Measurements from ENCODE around the gene ATOH1. TPM values are rescaled to one million over a fixed set of nuclear protein-coding genes. Genes with fewer than 3 reads are reported as not detected.

The ATOH1 gene
- not detected in 2 replicates for total RNA-seq

DNA sequence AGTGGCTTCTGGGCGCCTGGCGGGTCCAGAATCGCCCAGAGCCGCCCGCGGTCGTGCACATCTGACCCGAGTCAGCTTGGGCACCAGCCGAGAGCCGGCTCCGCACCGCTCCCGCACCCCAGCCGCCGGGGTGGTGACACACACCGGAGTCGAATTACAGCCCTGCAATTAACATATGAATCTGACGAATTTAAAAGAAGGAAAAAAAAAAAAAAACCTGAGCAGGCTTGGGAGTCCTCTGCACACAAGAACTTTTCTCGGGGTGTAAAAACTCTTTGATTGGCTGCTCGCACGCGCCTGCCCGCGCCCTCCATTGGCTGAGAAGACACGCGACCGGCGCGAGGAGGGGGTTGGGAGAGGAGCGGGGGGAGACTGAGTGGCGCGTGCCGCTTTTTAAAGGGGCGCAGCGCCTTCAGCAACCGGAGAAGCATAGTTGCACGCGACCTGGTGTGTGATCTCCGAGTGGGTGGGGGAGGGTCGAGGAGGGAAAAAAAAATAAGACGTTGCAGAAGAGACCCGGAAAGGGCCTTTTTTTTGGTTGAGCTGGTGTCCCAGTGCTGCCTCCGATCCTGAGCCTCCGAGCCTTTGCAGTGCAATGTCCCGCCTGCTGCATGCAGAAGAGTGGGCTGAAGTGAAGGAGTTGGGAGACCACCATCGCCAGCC, at the start of gene ATOH1:
Gene ATOH1 (plus strand): TSS at position 422 of the 663 bp plus-strand sequence. CDS start 174 bp downstream, at position 596.
- DNase-seq (ENCODE audit: extremely low read depth, low read depth, low spot score), result no peak

- no peak for DNase-seq (ENCODE audit: extremely low read depth, low read depth, low spot score)
Measured at GRCh38 chr4:93779228-93779627, 49.3 kb upstream of the ATOH1 start.

GRCh38 chr4:93780080-93780479, 48.5 kb upstream of the ATOH1 start:
- DNase-seq (ENCODE audit: extremely low read depth, low read depth, low spot score), result no peak

DNA sequence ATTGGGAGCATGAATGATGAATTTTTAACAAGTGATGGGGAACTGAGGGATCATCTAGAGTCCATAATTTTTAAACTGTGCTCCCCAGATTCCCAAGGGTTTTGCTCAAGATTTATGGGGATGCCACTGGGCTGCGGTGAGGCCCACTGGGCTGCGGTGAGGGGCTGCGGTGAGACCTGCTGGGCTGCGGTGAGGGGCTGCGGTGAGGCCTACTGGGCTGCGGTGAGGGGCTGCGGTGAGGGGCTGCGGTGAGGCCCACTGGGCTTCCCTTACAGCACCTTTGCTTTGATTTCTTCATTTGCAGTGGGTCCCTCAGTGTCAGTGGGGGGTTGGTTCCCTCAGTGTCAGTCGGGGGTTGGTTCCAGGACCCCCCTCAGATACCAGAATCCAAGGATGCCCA, 47.4 kb upstream of the ATOH1 start:
- no peak for DNase-seq (ENCODE audit: extremely low read depth, low read depth, low spot score)

DNA sequence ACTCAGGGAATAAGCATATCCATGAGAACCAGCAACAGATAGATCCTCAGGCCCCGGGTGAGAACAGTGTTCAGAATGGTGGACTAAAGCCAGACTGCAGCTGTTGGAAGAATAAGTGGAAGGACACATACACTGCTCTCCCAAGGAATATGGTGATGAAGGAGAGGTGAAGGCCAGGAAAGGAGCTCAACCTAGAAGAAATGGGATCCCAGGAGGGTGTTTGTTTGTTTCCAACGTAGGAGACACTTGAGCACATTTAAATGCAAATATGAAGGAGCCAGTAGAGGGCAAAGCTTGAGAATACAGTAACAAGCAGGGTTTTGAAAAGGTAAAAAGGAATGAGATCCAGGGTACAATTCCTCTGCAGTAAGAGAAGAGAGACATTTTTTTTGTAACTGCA, 42.4 kb upstream of the ATOH1 start:
- no peak for DNase-seq (ENCODE audit: extremely low read depth, low read depth, low spot score)

DNA sequence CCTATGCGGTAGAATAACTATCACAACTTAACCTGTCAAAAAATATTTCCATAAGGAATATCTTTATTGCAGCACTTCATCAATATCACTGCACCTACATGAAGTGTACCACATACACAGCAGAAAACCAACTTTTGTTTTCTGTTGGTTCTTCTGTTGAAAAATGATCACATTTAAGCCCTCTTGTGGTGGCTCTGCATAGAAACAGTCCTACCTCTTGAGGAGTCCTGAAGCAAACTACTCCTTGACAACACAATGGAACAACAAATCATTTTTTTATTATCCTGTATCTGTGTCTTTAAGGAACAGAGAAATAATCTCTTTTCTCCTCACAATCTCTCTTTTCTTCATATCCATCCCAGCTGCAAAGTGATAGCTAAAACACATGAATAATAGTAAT, 39.8 kb upstream of the ATOH1 start:
- no peak for DNase-seq (ENCODE audit: extremely low read depth, low read depth, low spot score)

DNA sequence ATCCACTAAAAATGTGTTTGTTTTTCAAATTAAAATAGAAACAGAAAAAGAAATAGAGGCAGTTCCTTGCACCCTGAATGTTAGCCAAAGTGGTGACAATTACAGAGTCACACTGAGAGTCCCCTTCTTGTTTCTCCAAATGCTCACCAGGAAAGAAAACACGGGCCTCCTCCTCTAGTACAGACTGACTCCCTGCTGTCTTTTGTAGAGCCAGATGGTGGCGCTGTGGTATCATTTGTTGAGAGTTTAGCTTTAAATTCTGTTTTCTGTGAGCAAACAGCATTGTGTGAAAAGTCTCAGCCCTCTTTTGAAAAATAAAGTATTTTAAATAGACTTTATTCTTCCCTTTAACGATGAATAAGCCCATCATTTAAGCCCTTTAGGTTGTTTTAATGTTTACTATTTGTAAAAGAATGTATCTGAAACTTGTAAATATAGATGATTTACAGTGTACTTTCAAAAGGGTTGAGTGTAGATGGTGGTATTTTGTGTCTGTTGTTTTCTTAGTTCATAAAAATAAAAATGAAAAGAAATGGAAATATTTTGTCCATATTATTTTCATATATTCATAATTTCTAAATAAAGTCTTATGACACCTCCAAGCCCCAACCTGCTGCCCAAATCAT, 36.9 kb upstream of the ATOH1 start:
- DNase-seq (ENCODE audit: extremely low read depth, low read depth, low spot score), result peak; percentile 14

DNA sequence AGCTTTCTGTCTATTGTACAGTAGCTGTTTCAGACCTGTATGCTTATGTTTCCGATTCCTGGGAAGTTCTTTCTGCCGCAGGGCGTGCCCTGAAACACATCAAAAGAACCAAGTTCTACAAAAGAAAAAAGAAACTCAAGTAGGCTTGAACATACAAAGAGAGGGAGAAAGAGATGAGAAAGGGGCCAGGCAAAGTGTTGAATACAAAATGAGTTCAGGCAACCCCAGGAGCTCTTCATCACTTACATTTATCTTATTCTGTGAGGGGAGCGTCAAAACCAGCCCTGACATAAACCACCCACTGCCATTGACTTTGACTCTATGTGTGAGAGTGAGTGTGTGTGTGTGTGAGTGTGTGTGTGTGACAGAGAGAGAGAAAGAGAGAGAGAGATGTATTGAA, 26.5 kb upstream of the ATOH1 start:
- no peak for DNase-seq (ENCODE audit: extremely low read depth, low read depth, low spot score)

GRCh38 chr4:93809773-93810172, 18.8 kb upstream of the ATOH1 start:
- DNase-seq (ENCODE audit: extremely low read depth, low read depth, low spot score), result no peak

DNA sequence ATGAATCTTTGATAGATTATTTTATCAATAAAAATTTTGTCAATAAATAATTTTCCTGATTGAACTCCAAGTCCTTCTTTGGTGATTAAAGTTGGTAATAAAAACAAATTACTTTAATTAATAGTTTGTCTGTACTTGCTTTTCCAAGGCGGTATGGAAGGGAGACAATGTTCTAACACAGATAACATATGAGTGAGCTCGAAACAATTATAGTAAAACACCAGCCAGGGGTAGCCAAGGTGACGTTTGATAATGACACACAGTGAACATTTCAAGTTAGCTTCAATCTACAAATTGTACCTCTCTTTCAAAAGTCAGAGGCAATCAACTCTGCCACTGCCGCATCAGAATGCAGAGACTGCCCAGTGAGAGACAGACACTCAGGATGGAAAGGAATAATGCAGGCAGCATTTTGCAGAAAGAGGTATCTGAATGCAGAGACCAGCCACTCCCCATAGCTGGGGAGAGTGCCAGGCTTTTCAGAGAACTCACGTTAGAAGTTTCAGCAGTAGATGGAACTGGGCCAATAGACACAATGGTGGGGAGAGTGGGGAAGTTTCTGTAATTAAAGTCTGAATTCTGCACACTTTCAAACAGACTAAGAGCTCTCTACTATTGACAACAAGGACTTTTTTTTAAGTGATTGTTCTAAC, 18.1 kb upstream of the ATOH1 start:
- no peak for DNase-seq (ENCODE audit: extremely low read depth, low read depth, low spot score)

DNA sequence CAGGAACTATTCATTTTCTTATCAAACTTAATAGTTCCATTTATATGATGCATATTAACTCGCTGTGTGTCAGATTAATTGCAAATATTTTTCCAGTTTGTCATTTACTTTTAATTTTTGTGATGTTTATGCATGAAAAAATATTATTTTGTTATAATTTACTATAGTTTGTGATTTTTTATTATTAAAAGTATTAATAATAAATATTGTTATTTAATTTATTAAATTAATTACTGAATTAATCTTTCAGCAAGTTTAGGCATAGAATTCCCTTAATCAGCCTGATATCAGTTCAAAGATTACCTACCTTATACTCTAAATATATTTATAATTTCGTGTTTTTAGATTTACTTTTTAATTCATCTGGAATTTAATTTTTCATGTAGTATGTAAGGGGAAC, 15.5 kb upstream of the ATOH1 start:
- DNase-seq (ENCODE audit: extremely low read depth, low read depth, low spot score), result no peak

DNA sequence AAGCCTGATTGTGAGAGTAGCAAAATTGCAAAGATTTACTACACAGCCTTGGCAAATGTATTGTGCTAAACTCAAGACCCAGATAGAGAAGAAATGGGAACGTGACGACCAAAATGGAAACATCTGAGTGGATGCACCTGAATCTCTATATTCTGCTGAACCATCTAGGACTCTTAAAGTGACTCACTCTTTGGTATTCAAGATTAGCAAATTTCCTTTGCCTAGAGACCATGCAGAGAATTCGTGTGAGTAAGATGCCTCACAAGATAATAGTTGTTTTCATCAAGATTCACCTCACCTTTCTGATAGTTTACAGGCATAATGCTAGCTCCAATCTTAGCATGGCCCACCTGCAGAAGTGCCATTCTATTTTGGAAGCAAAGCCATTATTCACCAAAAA, 14.4 kb upstream of the ATOH1 start:
- DNase-seq (ENCODE audit: extremely low read depth, low read depth, low spot score), result no peak

GRCh38 chr4:93814722-93815121, 13.8 kb upstream of the ATOH1 start:
- no peak for DNase-seq (ENCODE audit: extremely low read depth, low read depth, low spot score)

GRCh38 chr4:93825551-93826216, 2.9 kb upstream of the ATOH1 start:
- DNase-seq (ENCODE audit: extremely low read depth, low read depth, low spot score), result no peak

DNA sequence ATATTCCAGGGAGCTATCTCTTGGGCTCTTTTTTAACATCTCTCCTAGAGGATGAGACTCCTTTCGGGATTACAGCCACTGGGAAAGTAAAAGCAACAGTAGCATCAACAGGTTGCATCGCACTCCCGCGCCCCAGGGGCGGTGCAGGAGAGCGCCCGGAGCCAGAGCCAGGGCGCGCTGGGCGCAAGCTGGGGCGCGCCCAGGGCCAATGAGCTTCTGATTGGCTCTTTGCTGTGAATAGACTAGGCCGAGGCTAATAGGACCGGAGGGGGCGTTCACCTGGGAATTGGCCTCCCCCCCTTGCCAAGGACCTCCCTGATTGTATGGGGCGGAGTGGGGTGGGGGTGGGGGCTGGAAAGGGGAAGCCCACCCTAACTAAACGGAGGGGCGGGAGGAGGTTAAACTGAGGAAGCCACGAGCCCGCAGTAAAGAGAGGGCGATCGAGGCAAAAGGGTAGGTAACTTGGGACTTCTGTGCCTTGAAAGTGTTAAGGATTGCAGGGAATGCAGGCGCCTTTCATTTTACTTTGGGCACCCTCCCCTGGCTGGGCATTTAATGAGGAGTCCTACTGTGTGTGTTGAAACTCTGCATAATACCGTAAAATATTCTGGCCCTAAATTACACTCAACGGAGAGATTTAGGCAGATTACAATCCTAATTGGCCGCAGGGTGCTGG, 1.1 kb upstream of the ATOH1 start:
- no peak for DNase-seq (ENCODE audit: extremely low read depth, low read depth, low spot score)

- DNase-seq (ENCODE audit: extremely low read depth, low read depth, low spot score), result no peak
Measured at GRCh38 chr4:93828995-93829819, 654 bp downstream of the ATOH1 start.

DNA sequence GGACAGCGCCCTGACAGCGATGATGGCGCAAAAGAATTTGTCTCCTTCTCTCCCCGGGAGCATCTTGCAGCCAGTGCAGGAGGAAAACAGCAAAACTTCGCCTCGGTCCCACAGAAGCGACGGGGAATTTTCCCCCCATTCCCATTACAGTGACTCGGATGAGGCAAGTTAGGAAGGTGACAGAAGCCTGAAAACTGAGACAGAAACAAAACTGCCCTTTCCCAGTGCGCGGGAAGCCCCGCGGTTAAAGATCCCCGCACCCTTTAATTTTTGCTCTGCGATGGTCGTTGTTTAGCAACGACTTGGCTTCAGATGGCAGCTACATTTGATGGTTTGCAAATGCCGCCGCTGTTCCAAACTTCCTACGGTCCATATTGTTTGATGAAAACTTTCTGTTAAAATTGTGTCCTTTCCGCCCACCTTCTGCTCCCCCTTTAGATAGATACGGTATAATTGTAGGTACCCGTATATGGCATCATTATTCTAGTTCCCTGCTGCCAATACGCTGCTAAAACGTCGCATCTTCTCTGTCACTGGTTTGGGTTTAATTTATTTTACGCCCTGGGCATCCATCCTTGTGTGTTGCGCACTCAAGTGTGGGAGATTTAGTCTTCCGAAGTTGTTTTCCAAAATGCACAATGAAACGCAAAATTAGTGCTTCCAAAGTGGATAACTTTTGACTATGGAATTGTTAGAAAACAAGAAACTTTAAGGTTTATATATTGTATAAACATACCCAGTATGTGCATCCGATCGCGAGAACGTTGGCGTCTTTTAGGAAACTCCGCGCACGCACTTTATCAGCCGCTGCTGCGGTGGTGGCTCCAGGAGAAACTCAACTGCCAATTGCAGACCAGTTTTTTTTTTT, 1.5 kb downstream of the ATOH1 start:
- no peak for DNase-seq (ENCODE audit: extremely low read depth, low read depth, low spot score)

- no peak for DNase-seq (ENCODE audit: extremely low read depth, low read depth, low spot score)
Measured at GRCh38 chr4:93831716-93832496, 3.4 kb downstream of the ATOH1 start.
